Lung microvascular endothelial cell (primary cell): Measurements from ENCODE around the gene STBD1. TPM values are rescaled to one million over a fixed set of nuclear protein-coding genes. Genes with fewer than 3 reads are reported as not detected.
"Not testable (repeated sequence)": the region's sequence is repeated elsewhere in the genome, so short reads cannot be mapped to it uniquely, and the experiment has no call there.

Experiments
- DNase-seq, 2 donors: peaks; one replicate each; pipeline versions ENCODE4 v3.0.0 to v3.0.0-alpha.2; 2010; ENCODE audit warnings: low read depth in 2 of 2
- total RNA-seq: library from RNA; depleted of rRNA; stranded (reverse); fragments of >200 nt; gene quantifications from 2 replicates; pipeline ENCODE4 v1.2.1, GENCODE V29; 2014

The STBD1 gene
- total RNA-seq, 1 donor from 2014 or later = 0.40 TPM

- DNase-seq = no peak
These were observed 22.6 kb upstream of the STBD1 start for GRCh38 chr4:76283900-76284299.

- DNase-seq = not testable (repeated sequence)
These were observed 18.7 kb upstream of the STBD1 start for GRCh38 chr4:76287811-76288210.

GRCh38 chr4:76292730-76293129 is 13.8 kb upstream of the STBD1 start:
- DNase-seq = no peak

- DNase-seq = no peak
These were observed 12.8 kb upstream of the STBD1 start for GRCh38 chr4:76293772-76294171.

GRCh38 chr4:76296286-76296820 is 10.2 kb upstream of the STBD1 start:
- DNase-seq = no peak

GRCh38 chr4:76298227-76298626 is 8.3 kb upstream of the STBD1 start:
- DNase-seq = no peak

- no peak for DNase-seq
These were observed 6.5 kb upstream of the STBD1 start for GRCh38 chr4:76300012-76300411.

- DNase-seq = peak in 1 of 2 donors; percentile 52
These were observed 5.3 kb upstream of the STBD1 start for GRCh38 chr4:76301068-76301774.

- DNase-seq = no peak
These were observed 4.8 kb upstream of the STBD1 start for GRCh38 chr4:76301775-76302162.

- DNase-seq = no peak
These were observed 3.6 kb upstream of the STBD1 start for GRCh38 chr4:76302826-76303438.

- no peak for DNase-seq
These were observed 1.4 kb upstream of the STBD1 start for GRCh38 chr4:76305033-76305687.

- peak; percentile 19 to 45 for DNase-seq
These were observed 538 bp downstream of the STBD1 start for GRCh38 chr4:76306882-76307659.

- peak in 1 of 2 donors; percentile 17 for DNase-seq
These were observed 1.1 kb downstream of the STBD1 start for GRCh38 chr4:76307660-76308014.

- DNase-seq = no peak
These were observed 2.0 kb downstream of the STBD1 start for GRCh38 chr4:76308548-76308947.

- DNase-seq = no peak
These were observed 3.5 kb downstream of the STBD1 start for GRCh38 chr4:76309939-76310550.

GRCh38 chr4:76310683-76311082 is 4.2 kb downstream of the STBD1 start:
- no peak for DNase-seq

GRCh38 chr4:76311896-76312331 is 5.4 kb downstream of the STBD1 start:
- DNase-seq = no peak

GRCh38 chr4:76312457-76312856 is 5.9 kb downstream of the STBD1 start:
- DNase-seq = no peak

- DNase-seq = no peak
These were observed 7.0 kb downstream of the STBD1 start for GRCh38 chr4:76313547-76313946.

GRCh38 chr4:76315267-76315918 is 8.9 kb downstream of the STBD1 start:
- no peak for DNase-seq

- no peak for DNase-seq
These were observed 9.6 kb downstream of the STBD1 start for GRCh38 chr4:76316131-76316530.
